ENCODE data around the gene FEN1.

FEN1 gene

DNA sequence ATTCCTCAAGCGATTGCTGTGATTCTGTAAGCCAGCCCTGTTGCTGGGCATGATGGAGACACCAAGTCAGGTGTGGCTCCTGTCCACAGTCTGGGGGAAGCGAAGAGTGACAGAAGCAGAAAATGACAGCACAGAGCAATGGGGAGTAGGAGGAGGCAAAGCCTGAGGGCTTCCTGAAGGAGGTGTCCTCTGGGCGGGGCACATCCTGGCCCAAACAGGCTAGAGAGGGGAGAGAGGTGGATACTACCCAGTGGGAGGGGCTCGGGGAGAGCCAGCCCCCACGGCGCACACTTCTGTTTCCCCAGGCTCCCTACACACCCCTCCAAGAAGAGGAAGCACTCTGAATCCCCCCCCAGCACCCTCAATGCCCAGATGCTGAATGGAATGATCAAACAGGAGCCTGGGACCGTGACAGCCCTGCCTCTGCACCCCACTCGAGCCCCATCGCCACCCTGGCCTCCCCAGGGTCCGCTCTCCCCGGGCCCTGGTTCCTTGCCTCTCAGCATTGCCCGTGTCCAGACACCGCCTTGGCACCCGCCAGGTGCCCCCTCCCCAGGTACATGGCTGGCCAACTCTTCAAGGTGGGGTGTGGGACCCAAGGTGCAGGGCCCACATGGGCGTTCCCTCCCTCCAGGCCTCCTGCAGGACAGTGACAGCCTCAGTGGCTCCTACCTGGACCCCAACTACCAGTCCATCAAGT is 21.4 kb upstream of the FEN1 start:
- no peak overlapping the region for H3K4me3 ChIP-seq (ENCODE audit: low read length)
- DNase-seq (ENCODE audit: low read depth) = no peak
- no peak for TF ChIP-seq CTCF (conservative IDR thresholded peaks at IDR 0.05; ENCODE audit: low read depth, low read length)

DNA sequence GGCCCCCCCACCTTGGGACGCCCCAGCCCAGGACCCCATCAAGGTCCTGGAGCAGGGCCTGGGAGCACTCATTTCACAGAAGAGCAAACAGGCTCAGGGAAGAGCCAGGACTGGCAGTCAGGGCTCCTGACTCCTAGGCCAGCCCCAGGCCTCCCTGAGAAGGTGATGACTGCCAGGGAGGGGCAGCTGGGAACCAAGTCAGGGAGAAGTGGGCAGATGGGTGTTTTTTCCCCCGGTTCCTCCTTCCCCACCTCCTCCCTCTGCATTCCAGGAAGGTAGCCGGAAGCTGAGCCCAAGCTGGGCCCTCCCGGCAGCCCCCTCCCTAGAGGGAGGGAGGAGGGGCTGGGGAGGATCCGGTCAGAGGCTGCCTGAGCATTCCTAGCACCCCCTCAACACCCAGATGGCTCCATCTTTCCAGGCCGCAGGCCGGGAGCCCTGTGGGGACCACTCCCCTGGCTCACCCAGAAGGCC is 20.7 kb upstream of the FEN1 start:
- no peak overlapping the region for H3K4me3 ChIP-seq (ENCODE audit: low read length)
- no peak for TF ChIP-seq CTCF (conservative IDR thresholded peaks at IDR 0.05; ENCODE audit: low read depth, low read length)
- no peak for DNase-seq (ENCODE audit: low read depth)

DNA sequence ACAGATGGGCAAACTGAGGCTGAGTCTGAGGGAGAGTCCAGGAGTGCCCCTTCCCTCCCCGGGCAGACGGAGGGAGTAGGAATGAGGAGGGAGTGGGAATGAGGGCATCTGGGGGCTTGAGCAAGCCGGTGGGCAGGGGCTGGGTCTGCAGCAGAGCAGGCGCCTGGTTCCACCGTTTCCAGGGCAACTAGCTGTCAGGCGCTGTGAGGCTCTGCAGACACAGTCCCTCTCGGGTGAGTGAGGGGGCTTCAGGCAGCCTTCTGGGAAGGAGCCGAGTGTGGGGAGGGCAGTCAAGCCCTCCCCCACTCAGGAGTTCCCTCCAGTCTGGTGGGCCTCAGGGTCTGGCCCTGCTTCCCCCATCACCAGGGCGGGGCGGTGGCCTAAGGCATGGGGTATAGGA is 19.4 kb upstream of the FEN1 start:
- no peak for TF ChIP-seq CTCF (conservative IDR thresholded peaks at IDR 0.05; ENCODE audit: low read depth, low read length)
- H3K4me3 ChIP-seq (ENCODE audit: low read length) = no peak overlapping the region
- no peak for DNase-seq (ENCODE audit: low read depth)

DNA sequence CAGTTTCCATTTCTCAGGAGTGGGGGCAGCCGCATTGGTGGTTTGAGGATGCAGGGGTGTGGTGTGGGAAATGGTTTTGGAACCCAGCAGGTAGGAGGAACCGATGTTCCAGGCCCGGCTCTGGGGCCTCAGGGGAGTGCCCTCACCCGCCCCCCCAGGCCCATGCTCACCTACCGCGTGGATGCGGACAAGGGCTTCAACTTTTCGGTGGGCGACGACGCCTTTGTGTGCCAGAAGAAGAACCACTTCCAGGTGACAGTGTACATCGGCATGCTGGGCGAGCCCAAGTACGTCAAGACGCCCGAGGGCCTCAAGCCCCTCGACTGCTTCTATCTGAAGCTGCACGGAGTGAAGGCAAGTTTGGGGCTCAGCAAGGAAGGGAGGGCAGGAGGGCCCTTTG is 18.9 kb upstream of the FEN1 start:
- no peak overlapping the region for H3K4me3 ChIP-seq (ENCODE audit: low read length)
- TF ChIP-seq CTCF (conservative IDR thresholded peaks at IDR 0.05; ENCODE audit: low read depth, low read length) = no peak
- no peak for DNase-seq (ENCODE audit: low read depth)

- H3K4me3 ChIP-seq (ENCODE audit: low read length) = no peak overlapping the region
- no peak for TF ChIP-seq CTCF (conservative IDR thresholded peaks at IDR 0.05; ENCODE audit: low read depth, low read length)
- DNase-seq (ENCODE audit: low read depth) = no peak
These were observed 18.3 kb upstream of the FEN1 start for GRCh38 chr11:61774411-61774810.

GRCh38 chr11:61775106-61775505 is 17.6 kb upstream of the FEN1 start:
- DNase-seq (ENCODE audit: low read depth) = no peak
- TF ChIP-seq CTCF (conservative IDR thresholded peaks at IDR 0.05; ENCODE audit: low read depth, low read length) = no peak
- no peak overlapping the region for H3K4me3 ChIP-seq (ENCODE audit: low read length)
